ENCODE measurements around the gene PCDHGA10.
"Not testable (repeated sequence)": the region's sequence is repeated elsewhere in the genome, so short reads cannot be mapped to it uniquely, and the experiment has no call there.

The PCDHGA10 gene

DNA sequence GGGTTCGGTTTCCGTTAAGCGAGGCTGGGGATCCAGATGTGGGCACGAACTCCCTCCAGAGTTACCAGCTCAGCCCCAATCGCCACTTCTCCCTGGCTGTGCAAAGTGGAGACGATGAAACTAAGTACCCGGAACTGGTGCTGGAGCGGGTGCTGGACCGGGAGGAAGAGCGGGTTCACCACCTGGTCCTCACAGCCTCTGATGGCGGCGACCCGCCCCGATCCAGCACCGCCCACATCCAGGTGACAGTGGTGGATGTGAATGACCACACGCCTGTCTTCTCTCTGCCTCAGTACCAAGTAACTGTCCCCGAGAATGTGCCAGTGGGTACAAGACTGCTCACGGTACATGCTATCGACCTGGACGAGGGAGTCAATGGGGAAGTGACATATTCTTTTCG is 29.4 kb upstream of the PCDHGA10 start (continued):
- TF ChIP-seq, protein P1, sequence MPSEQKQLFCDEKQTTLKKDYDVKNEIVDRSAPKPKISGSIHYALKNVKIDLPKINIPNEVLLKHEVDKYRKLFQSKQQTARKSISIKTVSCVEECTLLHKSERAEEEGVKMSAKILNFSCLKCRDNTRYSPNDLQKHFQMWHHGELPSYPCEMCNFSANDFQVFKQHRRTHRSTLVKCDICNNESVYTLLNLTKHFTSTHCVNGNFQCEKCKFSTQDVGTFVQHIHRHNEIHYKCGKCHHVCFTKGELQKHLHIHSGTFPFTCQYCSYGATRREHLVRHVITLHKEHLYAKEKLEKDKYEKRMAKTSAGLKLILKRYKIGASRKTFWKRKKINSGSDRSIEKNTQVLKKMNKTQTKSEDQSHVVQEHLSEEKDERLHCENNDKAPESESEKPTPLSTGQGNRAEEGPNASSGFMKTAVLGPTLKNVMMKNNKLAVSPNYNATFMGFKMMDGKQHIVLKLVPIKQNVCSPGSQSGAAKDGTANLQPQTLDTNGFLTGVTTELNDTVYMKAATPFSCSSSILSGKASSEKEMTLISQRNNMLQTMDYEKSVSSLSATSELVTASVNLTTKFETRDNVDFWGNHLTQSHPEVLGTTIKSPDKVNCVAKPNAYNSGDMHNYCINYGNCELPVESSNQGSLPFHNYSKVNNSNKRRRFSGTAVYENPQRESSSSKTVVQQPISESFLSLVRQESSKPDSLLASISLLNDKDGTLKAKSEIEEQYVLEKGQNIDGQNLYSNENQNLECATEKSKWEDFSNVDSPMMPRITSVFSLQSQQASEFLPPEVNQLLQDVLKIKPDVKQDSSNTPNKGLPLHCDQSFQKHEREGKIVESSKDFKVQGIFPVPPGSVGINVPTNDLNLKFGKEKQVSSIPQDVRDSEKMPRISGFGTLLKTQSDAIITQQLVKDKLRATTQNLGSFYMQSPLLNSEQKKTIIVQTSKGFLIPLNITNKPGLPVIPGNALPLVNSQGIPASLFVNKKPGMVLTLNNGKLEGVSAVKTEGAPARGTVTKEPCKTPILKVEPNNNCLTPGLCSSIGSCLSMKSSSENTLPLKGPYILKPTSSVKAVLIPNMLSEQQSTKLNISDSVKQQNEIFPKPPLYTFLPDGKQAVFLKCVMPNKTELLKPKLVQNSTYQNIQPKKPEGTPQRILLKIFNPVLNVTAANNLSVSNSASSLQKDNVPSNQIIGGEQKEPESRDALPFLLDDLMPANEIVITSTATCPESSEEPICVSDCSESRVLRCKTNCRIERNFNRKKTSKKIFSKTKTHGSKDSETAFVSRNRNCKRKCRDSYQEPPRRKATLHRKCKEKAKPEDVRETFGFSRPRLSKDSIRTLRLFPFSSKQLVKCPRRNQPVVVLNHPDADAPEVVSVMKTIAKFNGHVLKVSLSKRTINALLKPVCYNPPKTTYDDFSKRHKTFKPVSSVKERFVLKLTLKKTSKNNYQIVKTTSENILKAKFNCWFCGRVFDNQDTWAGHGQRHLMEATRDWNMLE (tag by site-specific recombination; conservative IDR thresholded peaks at IDR 0.05; ENCODE audit: low read depth) = no peak
- no peak for TF ChIP-seq ZBTB26 (tag by site-specific recombination; optimal IDR thresholded peaks at IDR 0.05)
- no peak for TF ChIP-seq ZNF660 (tag by site-specific recombination; IDR thresholded peaks at IDR 0.05)
- TF ChIP-seq ZNF792 (tag by site-specific recombination; IDR thresholded peaks at IDR 0.05) = no peak
- TF ChIP-seq, protein P2, sequence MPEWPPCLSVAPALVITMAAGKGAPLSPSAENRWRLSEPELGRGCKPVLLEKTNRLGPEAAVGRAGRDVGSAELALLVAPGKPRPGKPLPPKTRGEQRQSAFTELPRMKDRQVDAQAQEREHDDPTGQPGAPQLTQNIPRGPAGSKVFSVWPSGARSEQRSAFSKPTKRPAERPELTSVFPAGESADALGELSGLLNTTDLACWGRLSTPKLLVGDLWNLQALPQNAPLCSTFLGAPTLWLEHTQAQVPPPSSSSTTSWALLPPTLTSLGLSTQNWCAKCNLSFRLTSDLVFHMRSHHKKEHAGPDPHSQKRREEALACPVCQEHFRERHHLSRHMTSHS (tag by site-specific recombination; IDR thresholded peaks at IDR 0.05) = no peak
- no peak for TF ChIP-seq ZNF426 (tag by site-specific recombination; IDR thresholded peaks at IDR 0.05)
- TF ChIP-seq ZNF548 (tag by site-specific recombination; IDR thresholded peaks at IDR 0.05) = no peak
- TF ChIP-seq, protein P3, sequence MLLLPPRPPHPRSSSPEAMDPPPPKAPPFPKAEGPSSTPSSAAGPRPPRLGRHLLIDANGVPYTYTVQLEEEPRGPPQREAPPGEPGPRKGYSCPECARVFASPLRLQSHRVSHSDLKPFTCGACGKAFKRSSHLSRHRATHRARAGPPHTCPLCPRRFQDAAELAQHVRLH (tag by site-specific recombination; IDR thresholded peaks at IDR 0.05) = no peak
- no peak for TF ChIP-seq ZBTB1 (tag by site-specific recombination; IDR thresholded peaks at IDR 0.05)
- TF ChIP-seq ZNF362 (tag by site-specific recombination; IDR thresholded peaks at IDR 0.05) = no peak
- no peak for TF ChIP-seq ZNF239 (tag by site-specific recombination; IDR thresholded peaks at IDR 0.05)
- no peak for TF ChIP-seq GLIS2 (tag by site-specific recombination; IDR thresholded peaks at IDR 0.05)

- no peak overlapping the region for H3K27ac ChIP-seq (ENCODE audit: extremely low read depth, low read depth, low read length)
- ChIA-PET CTCF (no interaction called here), POLR2A (no interaction called here)
- H3K4me1 ChIP-seq (ENCODE audit: control insufficient read depth, insufficient read depth, low read length) = no peaks in the 10 kb centered on the region
- H3K36me3 ChIP-seq (ENCODE audit: control insufficient read depth in 2 of 2, insufficient read depth in 1 of 2, low read length in 2 of 2) = no peaks in the 10 kb centered on the region
- no peak overlapping the region for H3K4me3 ChIP-seq (ENCODE audit: low read depth, low read length)
- no peak for TF ChIP-seq SCRT1 (tag by site-specific recombination; IDR thresholded peaks at IDR 0.05; ENCODE audit: borderline replicate concordance)
- TF ChIP-seq, protein P4, sequence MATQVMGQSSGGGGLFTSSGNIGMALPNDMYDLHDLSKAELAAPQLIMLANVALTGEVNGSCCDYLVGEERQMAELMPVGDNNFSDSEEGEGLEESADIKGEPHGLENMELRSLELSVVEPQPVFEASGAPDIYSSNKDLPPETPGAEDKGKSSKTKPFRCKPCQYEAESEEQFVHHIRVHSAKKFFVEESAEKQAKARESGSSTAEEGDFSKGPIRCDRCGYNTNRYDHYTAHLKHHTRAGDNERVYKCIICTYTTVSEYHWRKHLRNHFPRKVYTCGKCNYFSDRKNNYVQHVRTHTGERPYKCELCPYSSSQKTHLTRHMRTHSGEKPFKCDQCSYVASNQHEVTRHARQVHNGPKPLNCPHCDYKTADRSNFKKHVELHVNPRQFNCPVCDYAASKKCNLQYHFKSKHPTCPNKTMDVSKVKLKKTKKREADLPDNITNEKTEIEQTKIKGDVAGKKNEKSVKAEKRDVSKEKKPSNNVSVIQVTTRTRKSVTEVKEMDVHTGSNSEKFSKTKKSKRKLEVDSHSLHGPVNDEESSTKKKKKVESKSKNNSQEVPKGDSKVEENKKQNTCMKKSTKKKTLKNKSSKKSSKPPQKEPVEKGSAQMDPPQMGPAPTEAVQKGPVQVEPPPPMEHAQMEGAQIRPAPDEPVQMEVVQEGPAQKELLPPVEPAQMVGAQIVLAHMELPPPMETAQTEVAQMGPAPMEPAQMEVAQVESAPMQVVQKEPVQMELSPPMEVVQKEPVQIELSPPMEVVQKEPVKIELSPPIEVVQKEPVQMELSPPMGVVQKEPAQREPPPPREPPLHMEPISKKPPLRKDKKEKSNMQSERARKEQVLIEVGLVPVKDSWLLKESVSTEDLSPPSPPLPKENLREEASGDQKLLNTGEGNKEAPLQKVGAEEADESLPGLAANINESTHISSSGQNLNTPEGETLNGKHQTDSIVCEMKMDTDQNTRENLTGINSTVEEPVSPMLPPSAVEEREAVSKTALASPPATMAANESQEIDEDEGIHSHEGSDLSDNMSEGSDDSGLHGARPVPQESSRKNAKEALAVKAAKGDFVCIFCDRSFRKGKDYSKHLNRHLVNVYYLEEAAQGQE (tag by site-specific recombination; IDR thresholded peaks at IDR 0.05) = peak; percentile 64; the same call in 1 of the 2 replicates
- H3K9me3 ChIP-seq (ENCODE audit: control insufficient read depth, insufficient read depth, low read depth, low read length) = no peaks in the 10 kb centered on the region
These were observed 28.1 kb upstream of the PCDHGA10 start for GRCh38 chr5:141384471-141385267.

DNA sequence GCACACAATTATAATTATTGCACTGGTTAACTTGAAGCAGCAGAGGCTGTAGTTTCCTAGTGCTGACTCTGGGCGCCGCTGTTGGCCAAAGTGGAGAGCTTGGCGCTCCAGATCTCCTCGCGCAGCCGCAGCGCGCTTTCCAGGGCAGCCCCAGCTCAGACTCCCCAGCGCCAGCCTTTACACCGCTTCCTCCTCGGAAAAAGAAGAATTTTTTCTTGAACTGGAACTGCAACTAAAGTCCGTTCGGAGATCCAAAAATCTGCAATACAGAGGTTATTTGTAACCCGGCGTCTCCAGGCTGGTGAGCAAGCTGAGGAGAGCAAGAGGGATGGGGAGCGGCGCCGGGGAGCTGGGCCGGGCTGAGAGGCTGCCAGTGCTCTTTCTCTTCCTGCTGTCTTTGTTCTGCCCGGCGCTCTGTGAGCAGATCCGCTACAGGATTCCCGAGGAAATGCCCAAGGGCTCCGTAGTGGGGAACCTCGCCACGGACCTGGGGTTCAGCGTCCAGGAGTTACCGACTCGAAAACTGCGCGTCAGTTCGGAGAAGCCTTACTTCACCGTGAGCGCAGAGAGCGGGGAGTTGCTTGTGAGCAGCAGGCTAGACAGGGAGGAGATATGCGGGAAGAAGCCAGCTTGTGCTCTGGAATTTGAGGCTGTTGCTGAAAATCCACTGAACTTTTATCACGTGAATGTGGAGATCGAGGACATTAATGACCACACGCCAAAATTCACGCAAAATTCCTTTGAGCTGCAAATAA is 25.1 kb upstream of the PCDHGA10 start, which contains the start of gene PCDHGB4:
TSS of gene PCDHGB4 (plus strand) at position 142 of the 755 bp plus-strand sequence. CDS start at position 329, 187 bp downstream.
- H3K27ac ChIP-seq (ENCODE audit: extremely low read depth, low read depth, low read length); H3K36me3 ChIP-seq (ENCODE audit: control insufficient read depth in 2 of 2, insufficient read depth in 1 of 2, low read length in 2 of 2); H3K4me1 ChIP-seq (ENCODE audit: control insufficient read depth, insufficient read depth, low read length); H3K9me3 ChIP-seq (ENCODE audit: control insufficient read depth, insufficient read depth, low read depth, low read length); H3K4me3 ChIP-seq (ENCODE audit: low read depth, low read length); POLR2A ChIA-PET: not testable (repeated sequence)
- CTCF ChIA-PET = interaction anchor here (0.6 to 2.0 kb wide), 5 partner anchors 9 to 176 kb away, joined by 3 to 5 read pairs (median 4); partner anchors contain the start of gene PCDHGB3

Data from HEK293 (cell line).